ENCODE measurements around the gene SOX8.

DNA sequence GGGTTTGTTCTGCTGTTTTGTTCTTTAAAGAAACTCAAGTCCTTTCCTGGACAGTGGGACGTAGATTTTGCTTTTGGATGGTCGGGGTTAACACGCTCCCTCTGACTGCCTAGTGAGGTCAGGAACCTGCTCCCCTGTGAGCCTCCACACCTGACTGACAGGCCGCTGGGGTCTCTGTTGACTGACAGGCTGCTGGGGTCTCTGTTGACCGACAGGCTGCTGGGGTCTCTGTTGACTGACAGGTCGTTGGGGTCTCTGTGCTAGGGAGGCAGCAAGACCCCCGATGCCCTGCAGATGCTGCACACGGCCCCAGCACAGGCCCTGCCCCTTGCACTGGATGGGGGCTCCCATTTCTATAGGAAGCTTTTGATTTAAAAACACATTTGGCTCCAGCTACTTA, 44.3 kb upstream of the SOX8 start:
- TF ChIP-seq, protein P1, sequence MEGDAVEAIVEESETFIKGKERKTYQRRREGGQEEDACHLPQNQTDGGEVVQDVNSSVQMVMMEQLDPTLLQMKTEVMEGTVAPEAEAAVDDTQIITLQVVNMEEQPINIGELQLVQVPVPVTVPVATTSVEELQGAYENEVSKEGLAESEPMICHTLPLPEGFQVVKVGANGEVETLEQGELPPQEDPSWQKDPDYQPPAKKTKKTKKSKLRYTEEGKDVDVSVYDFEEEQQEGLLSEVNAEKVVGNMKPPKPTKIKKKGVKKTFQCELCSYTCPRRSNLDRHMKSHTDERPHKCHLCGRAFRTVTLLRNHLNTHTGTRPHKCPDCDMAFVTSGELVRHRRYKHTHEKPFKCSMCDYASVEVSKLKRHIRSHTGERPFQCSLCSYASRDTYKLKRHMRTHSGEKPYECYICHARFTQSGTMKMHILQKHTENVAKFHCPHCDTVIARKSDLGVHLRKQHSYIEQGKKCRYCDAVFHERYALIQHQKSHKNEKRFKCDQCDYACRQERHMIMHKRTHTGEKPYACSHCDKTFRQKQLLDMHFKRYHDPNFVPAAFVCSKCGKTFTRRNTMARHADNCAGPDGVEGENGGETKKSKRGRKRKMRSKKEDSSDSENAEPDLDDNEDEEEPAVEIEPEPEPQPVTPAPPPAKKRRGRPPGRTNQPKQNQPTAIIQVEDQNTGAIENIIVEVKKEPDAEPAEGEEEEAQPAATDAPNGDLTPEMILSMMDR (conservative IDR thresholded peaks at IDR 0.05 in 1 of 2, IDR thresholded peaks at IDR 0.05 in 1 of 2; ENCODE audit: low read depth in 1 of 2, low read length in 2 of 2), result no peak
- no peak for TF ChIP-seq EZH2 (IDR thresholded peaks at IDR 0.05; ENCODE audit: low read length, missing control alignments)

All from fibroblast of lung (primary cell).